Measurements from ENCODE around the gene ATF3.
"Not testable (repeated sequence)": the region's sequence is repeated elsewhere in the genome, so short reads cannot be mapped to it uniquely, and the experiment has no call there.

ATF3 gene

GRCh38 chr1:212635141-212635631, 26.6 kb downstream of the ATF3 start:
- H3K4me1 Mint-ChIP-seq (ENCODE audit: low read depth) = peaks cover 48% of the 10 kb centered on the region
- H3K36me3 Mint-ChIP-seq (ENCODE audit: low read depth) = peaks cover 13% of the 10 kb centered on the region
- H3K4me3 Mint-ChIP-seq = peak overlapping the region; percentile 24
- intact Hi-C loops (cut with micrococcal nuclease) = no loop called here
- peaks cover 12% of the 10 kb centered on the region for H3K9me3 Mint-ChIP-seq
- peak overlapping the region; percentile 60 for H3K27ac Mint-ChIP-seq
- peaks cover 2% of the 10 kb centered on the region for H3K27me3 Mint-ChIP-seq

- H3K36me3 Mint-ChIP-seq (ENCODE audit: low read depth) = peaks cover 23% of the 10 kb centered on the region
Measured at GRCh38 chr1:212637902-212638301, 29.3 kb downstream of the ATF3 start.

GRCh38 chr1:212638492-212639151, 30.1 kb downstream of the ATF3 start:
- peak overlapping the region; percentile 3 for H3K27ac Mint-ChIP-seq
- peaks cover 23% of the 10 kb centered on the region for H3K36me3 Mint-ChIP-seq (ENCODE audit: low read depth)
- peaks cover 48% of the 10 kb centered on the region for H3K4me1 Mint-ChIP-seq (ENCODE audit: low read depth)
- intact Hi-C loops (cut with micrococcal nuclease) = no loop called here
- peaks cover 24% of the 10 kb centered on the region for H3K9me3 Mint-ChIP-seq
- peaks cover 2% of the 10 kb centered on the region for H3K27me3 Mint-ChIP-seq
- no peak overlapping the region for H3K4me3 Mint-ChIP-seq

More at GRCh38 chr1:212637902-212638301, 29.3 kb downstream of the ATF3 start:
- intact Hi-C loops (cut with micrococcal nuclease) = no loop called here
- Mint-ChIP-seq H3K4me3 (no peak overlapping the region), H3K9me3 (peaks cover 24% of the 10 kb centered on the region), H3K27me3 (peaks cover 2% of the 10 kb centered on the region), H3K27ac (peak overlapping the region; percentile 3), H3K4me1 (ENCODE audit: low read depth) (peaks cover 48% of the 10 kb centered on the region)

- peaks cover 23% of the 10 kb centered on the region for H3K36me3 Mint-ChIP-seq (ENCODE audit: low read depth)
- peak overlapping the region; percentile 66 for H3K27ac Mint-ChIP-seq
- H3K27me3 Mint-ChIP-seq; intact Hi-C loops (cut with micrococcal nuclease); H3K4me3 Mint-ChIP-seq: not testable (repeated sequence)
- H3K9me3 Mint-ChIP-seq = peaks cover 24% of the 10 kb centered on the region
- peaks cover 53% of the 10 kb centered on the region for H3K4me1 Mint-ChIP-seq (ENCODE audit: low read depth)
Measured at GRCh38 chr1:212639524-212639923, 31.0 kb downstream of the ATF3 start.

GRCh38 chr1:212640223-212640878, 31.8 kb downstream of the ATF3 start:
- Mint-ChIP-seq H3K4me3 (no peak overlapping the region), H3K27me3 (peaks cover 5% of the 10 kb centered on the region), H3K36me3 (ENCODE audit: low read depth) (peaks cover 23% of the 10 kb centered on the region), H3K4me1 (ENCODE audit: low read depth) (peaks cover 53% of the 10 kb centered on the region), H3K9me3 (peaks cover 24% of the 10 kb centered on the region), H3K27ac (no peak overlapping the region)
- intact Hi-C loops (cut with micrococcal nuclease) = no loop called here

- Mint-ChIP-seq H3K27me3 (peaks cover 5% of the 10 kb centered on the region), H3K4me3 (no peak overlapping the region), H3K9me3 (peaks cover 24% of the 10 kb centered on the region), H3K27ac (no peak overlapping the region), H3K36me3 (ENCODE audit: low read depth) (peaks cover 29% of the 10 kb centered on the region), H3K4me1 (ENCODE audit: low read depth) (peaks cover 51% of the 10 kb centered on the region)
- intact Hi-C loops (cut with micrococcal nuclease) = no loop called here
Measured at GRCh38 chr1:212641956-212642355, 33.4 kb downstream of the ATF3 start.

GRCh38 chr1:212643877-212644276, 35.3 kb downstream of the ATF3 start:
- H3K27me3 Mint-ChIP-seq = peaks cover 2% of the 10 kb centered on the region
- H3K36me3 Mint-ChIP-seq (ENCODE audit: low read depth) = peaks cover 31% of the 10 kb centered on the region
- H3K9me3 Mint-ChIP-seq = peaks cover 24% of the 10 kb centered on the region
- no peak overlapping the region for H3K27ac Mint-ChIP-seq
- intact Hi-C loops (cut with micrococcal nuclease) = no loop called here
- no peak overlapping the region for H3K4me3 Mint-ChIP-seq
- H3K4me1 Mint-ChIP-seq (ENCODE audit: low read depth) = peaks cover 36% of the 10 kb centered on the region

DNA sequence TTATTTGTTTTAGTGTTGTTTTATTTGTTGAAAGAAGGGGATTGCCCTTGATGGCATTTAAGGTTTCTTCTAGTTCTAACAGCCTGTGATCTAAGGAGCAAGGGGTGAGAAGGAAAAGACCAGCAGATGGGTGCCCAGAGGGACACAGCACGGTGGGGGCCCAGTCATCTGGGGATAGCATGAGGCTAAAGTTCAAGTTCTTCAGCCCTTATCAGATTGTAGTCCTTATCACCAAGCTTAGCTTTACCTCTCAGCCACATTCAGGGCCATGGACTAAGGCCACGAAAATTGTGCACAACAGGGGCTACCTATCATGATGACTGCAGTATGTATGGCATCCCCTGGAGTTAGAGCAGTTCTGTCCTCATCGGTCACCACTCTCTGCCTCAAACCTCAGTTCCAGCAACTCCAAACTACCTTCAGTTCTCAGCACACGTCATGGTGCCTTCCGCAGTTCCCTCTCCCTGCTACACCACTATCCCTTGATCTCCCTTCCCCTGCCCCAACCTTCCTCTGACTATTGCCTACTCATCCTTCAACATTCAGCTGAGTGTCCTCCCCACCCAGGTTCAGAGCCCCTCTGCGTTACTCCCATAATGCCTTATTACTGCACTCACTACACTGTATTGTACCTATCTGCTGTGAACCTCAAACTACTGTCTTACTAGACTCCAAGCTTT, 36.4 kb downstream of the ATF3 start:
- Mint-ChIP-seq H3K9me3 (peaks cover 14% of the 10 kb centered on the region), H3K27me3 (peaks cover 2% of the 10 kb centered on the region), H3K27ac (peak overlapping the region; percentile 6), H3K4me1 (ENCODE audit: low read depth) (peaks cover 27% of the 10 kb centered on the region), H3K36me3 (ENCODE audit: low read depth) (peaks cover 20% of the 10 kb centered on the region), H3K4me3 (no peak overlapping the region)
- intact Hi-C loops (cut with micrococcal nuclease) = no loop called here

DNA sequence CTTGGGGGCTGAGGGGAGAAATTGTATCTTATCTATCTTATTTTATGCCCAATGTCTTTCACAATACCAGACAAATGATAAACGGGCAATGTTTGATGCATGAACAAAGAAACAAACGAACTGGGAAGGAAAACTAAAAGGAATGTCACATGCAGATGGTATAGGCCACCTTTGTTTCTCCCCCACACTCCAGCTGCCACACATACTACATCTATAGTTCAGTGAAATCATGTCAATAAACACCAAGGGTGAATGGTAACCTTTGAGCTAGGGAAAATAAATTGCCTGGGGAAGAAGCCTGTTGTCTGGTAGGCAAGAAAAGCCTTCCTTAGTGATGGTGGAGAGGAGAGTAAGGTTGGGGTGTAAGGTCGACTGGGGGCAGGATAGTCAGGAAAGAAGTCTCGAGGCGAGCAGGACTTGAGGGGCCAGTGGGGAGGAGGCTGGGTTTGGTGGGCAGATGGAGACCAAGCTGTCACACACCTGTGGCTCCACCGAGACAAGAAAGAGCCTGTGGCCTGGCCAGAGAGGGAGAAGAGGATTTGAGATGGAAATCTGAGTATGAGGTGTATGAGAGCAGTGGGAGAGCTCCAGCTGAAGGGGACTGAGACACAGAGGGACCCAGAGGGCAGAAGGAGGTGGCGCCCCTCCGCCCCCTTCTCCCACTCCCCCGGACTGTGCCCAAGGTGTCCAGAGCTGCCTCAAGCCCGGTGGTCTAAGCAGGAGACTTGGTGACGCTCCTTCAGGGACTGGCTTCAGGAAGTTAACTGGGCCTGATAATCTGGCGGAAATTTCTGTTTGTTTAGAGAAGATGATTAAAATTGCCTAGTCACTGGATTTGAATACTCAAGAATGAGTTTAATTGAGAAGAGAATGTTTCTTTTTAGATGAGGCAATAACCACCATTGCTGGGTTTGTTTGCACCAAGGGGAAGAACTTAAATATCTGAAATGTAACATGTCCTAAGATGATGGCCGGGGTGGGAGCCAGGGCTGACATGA, 37.3 kb downstream of the ATF3 start:
- Mint-ChIP-seq H3K4me1 (ENCODE audit: low read depth) (peaks cover 32% of the 10 kb centered on the region), H3K27me3 (peaks cover 2% of the 10 kb centered on the region), H3K27ac (peak overlapping the region; percentile 6), H3K4me3 (no peak overlapping the region), H3K9me3 (peaks cover 6% of the 10 kb centered on the region), H3K36me3 (ENCODE audit: low read depth) (peaks cover 18% of the 10 kb centered on the region)
- intact Hi-C loops (cut with micrococcal nuclease) = no loop called here

GRCh38 chr1:212646588-212646987, 38.0 kb downstream of the ATF3 start:
- Mint-ChIP-seq H3K9me3 (no peaks in the 10 kb centered on the region), H3K4me1 (ENCODE audit: low read depth) (peaks cover 32% of the 10 kb centered on the region), H3K27me3 (peaks cover 2% of the 10 kb centered on the region), H3K4me3 (no peak overlapping the region), H3K27ac (no peak overlapping the region), H3K36me3 (ENCODE audit: low read depth) (peaks cover 21% of the 10 kb centered on the region)
- intact Hi-C loops (cut with micrococcal nuclease) = no loop called here

- Mint-ChIP-seq H3K4me1 (ENCODE audit: low read depth) (peaks cover 32% of the 10 kb centered on the region), H3K27ac (no peak overlapping the region), H3K4me3 (no peak overlapping the region), H3K27me3 (peaks cover 2% of the 10 kb centered on the region), H3K9me3 (no peaks in the 10 kb centered on the region), H3K36me3 (ENCODE audit: low read depth) (peaks cover 25% of the 10 kb centered on the region)
- intact Hi-C loops (cut with micrococcal nuclease) = no loop called here
Measured at GRCh38 chr1:212647004-212647403, 38.4 kb downstream of the ATF3 start.

GRCh38 chr1:212648431-212648830, 39.9 kb downstream of the ATF3 start:
- Mint-ChIP-seq H3K36me3 (ENCODE audit: low read depth) (peaks cover 37% of the 10 kb centered on the region), H3K9me3 (no peaks in the 10 kb centered on the region), H3K4me3 (no peak overlapping the region), H3K27ac (no peak overlapping the region), H3K4me1 (ENCODE audit: low read depth) (peaks cover 32% of the 10 kb centered on the region), H3K27me3 (peaks cover 2% of the 10 kb centered on the region)
- intact Hi-C loops (cut with micrococcal nuclease) = no loop called here

- H3K4me3 Mint-ChIP-seq = no peak overlapping the region
- peaks cover 42% of the 10 kb centered on the region for H3K36me3 Mint-ChIP-seq (ENCODE audit: low read depth)
- H3K27me3 Mint-ChIP-seq = peaks cover 2% of the 10 kb centered on the region
- no peaks in the 10 kb centered on the region for H3K9me3 Mint-ChIP-seq
- H3K4me1 Mint-ChIP-seq (ENCODE audit: low read depth) = peaks cover 32% of the 10 kb centered on the region
- intact Hi-C loops (cut with micrococcal nuclease) = no loop called here
- no peak overlapping the region for H3K27ac Mint-ChIP-seq
Measured at GRCh38 chr1:212649020-212649419, 40.5 kb downstream of the ATF3 start.

All from dendritic cell treated with granulocyte-macrophage colony-stimulating factor and Interleukin-4, amounts not matched to agents 40 ng/mL and 50 ng/mL, for 4 days (primary cell).